Measurements from ENCODE around the gene EFNB2. TPM values are rescaled to one million over a fixed set of nuclear protein-coding genes. Genes with fewer than 3 reads are reported as not detected.

Gene EFNB2
- total RNA-seq, 2 donors from 2014 or later: 27.2 to 45.2 TPM

- ATAC-seq (ENCODE audit: insufficient number of reproducible peaks, low FRiP score, low read depth): no peak
- DNase-seq (ENCODE audit: low spot score): no peak
- Histone ChIP-seq H3K36me3 (no peaks in the 10 kb centered on the region), H3K9me3 (no peaks in the 10 kb centered on the region), H3K27ac (peak overlapping the region; percentile 92 to 94), H3K4me3 (no peak overlapping the region), H3K27me3 (replicated peaks; ENCODE audit: insufficient read depth) (no peaks in the 10 kb centered on the region), H3K4me1 (ENCODE audit: control insufficient read depth in 1 of 2, low read depth in 2 of 2) (peaks cover 4 to 49% of the 10 kb centered on the region in 2 donors)
- TF ChIP-seq, protein P1, sequence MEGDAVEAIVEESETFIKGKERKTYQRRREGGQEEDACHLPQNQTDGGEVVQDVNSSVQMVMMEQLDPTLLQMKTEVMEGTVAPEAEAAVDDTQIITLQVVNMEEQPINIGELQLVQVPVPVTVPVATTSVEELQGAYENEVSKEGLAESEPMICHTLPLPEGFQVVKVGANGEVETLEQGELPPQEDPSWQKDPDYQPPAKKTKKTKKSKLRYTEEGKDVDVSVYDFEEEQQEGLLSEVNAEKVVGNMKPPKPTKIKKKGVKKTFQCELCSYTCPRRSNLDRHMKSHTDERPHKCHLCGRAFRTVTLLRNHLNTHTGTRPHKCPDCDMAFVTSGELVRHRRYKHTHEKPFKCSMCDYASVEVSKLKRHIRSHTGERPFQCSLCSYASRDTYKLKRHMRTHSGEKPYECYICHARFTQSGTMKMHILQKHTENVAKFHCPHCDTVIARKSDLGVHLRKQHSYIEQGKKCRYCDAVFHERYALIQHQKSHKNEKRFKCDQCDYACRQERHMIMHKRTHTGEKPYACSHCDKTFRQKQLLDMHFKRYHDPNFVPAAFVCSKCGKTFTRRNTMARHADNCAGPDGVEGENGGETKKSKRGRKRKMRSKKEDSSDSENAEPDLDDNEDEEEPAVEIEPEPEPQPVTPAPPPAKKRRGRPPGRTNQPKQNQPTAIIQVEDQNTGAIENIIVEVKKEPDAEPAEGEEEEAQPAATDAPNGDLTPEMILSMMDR (IDR thresholded peaks at IDR 0.05): no peak
Measured at GRCh38 chr13:106486287-106486686, 49.2 kb downstream of the EFNB2 start.

DNA sequence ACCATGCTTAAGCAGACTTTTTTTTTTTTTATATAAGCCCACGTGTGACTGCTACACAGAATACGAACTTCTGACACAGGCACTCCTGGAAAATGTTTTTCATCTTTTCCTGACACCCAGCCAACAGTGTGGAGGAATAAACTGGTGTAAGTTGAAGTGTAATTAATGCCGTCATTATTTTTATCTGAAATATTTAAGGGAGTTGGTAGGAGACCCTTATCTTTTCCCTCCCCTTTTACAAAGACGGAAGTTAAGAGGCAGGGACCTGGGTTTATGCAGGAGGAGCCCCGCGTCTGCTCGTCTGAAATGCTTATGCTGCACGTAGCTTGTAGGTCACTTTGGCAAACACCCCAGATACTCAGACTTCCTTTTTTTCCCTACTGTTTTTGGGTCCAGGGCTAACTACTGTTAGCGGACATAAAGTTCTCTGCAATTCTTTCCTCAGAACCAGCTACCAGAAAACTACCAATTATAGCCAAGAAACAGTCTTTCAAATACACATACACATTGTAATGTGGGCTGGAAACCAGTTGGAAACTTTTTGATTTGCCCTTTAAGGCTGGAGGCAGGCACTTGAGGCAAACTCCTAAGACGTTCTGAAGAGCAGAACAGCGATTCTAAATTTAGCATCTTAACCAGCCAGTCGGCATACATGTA lies 50.8 kb downstream of the EFNB2 start:
- Histone ChIP-seq H3K9me3 (no peaks in the 10 kb centered on the region), H3K27ac (peak overlapping the region; percentile 92 to 94), H3K4me1 (ENCODE audit: control insufficient read depth in 1 of 2, low read depth in 2 of 2) (peaks cover 10 to 60% of the 10 kb centered on the region in 2 donors), H3K4me3 (peak overlapping the region; percentile 62), H3K36me3 (no peaks in the 10 kb centered on the region), H3K27me3 (replicated peaks; ENCODE audit: insufficient read depth) (no peaks in the 10 kb centered on the region)
- ATAC-seq (ENCODE audit: insufficient number of reproducible peaks, low FRiP score, low read depth) (peak; percentile 73), DNase-seq (ENCODE audit: low spot score) (no peak)
- TF ChIP-seq, protein P1 (IDR thresholded peaks at IDR 0.05): peak; percentile 18

GRCh38 chr13:106484084-106484483 lies 51.4 kb downstream of the EFNB2 start:
- Histone ChIP-seq H3K27ac (peak overlapping the region; percentile 92 to 94), H3K27me3 (replicated peaks; ENCODE audit: insufficient read depth) (no peaks in the 10 kb centered on the region), H3K9me3 (no peaks in the 10 kb centered on the region), H3K4me1 (ENCODE audit: control insufficient read depth in 1 of 2, low read depth in 2 of 2) (peaks cover 10 to 60% of the 10 kb centered on the region in 2 donors), H3K36me3 (no peaks in the 10 kb centered on the region), H3K4me3 (peak overlapping the region; percentile 62)
- no peak for ATAC-seq (ENCODE audit: insufficient number of reproducible peaks, low FRiP score, low read depth)
- no peak for DNase-seq (ENCODE audit: low spot score)
- TF ChIP-seq, protein P1 (IDR thresholded peaks at IDR 0.05): no peak

DNA sequence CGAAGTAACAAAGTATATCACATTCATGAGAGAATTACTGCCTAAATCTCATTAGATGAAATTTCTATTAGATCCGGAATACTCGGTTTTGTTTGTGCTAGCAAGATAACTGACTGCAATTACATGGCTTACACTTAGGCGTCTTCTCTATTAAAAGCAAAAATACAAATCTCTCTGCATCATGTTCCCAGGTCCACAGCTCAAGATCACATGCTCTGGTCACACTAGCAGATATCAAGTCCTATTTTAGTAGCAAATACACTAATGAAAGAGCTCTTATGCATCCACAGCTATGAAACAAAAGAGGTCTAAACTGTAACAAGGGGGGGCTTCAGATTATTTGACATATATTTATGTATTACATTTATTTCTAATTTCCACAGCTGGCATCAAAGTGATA lies 53.5 kb downstream of the EFNB2 start:
- Histone ChIP-seq H3K4me1 (ENCODE audit: control insufficient read depth in 1 of 2, low read depth in 2 of 2) (peaks cover 10 to 59% of the 10 kb centered on the region in 2 donors), H3K27me3 (replicated peaks; ENCODE audit: insufficient read depth) (no peaks in the 10 kb centered on the region), H3K27ac (peak overlapping the region in 1 of 2 donors; percentile 50), H3K9me3 (no peaks in the 10 kb centered on the region), H3K36me3 (no peaks in the 10 kb centered on the region), H3K4me3 (no peak overlapping the region)
- TF ChIP-seq, protein P1 (IDR thresholded peaks at IDR 0.05): no peak
- ATAC-seq (ENCODE audit: insufficient number of reproducible peaks, low FRiP score, low read depth) (no peak), DNase-seq (ENCODE audit: low spot score) (no peak)

DNA sequence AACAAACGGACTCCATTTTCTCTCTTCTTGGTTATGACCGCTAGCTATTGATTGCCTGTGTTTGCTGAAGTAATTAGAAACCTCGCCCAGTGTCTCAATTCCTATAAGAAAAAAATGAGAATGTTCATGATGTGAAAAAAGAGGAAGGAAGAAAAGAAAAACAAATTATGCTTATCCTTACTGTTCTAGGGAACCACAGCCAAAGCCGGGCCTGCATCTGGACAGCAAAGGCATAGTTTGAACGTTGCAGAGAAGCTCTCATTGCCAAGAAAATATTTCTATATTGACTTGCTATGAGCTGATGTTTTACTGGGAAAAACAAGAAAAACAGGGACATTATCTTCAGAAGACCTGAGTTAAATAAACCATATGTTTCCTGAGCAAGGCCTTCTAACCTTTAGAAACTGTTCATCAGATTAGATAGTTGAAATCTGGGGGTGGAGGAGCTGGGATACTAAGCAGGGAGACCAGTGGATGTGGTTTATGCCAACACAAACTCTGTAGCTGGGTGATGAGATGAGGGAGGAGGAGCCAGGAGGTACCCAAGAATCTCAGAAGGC lies 55.0 kb downstream of the EFNB2 start:
- peak overlapping the region; percentile 38 to 50 for H3K27ac ChIP-seq
- peaks cover 10 to 60% of the 10 kb centered on the region in 2 donors for H3K4me1 ChIP-seq (ENCODE audit: control insufficient read depth in 1 of 2, low read depth in 2 of 2)
- H3K9me3 ChIP-seq: no peaks in the 10 kb centered on the region
- DNase-seq (ENCODE audit: low spot score): no peak
- no peak overlapping the region for H3K4me3 ChIP-seq
- ATAC-seq (ENCODE audit: insufficient number of reproducible peaks, low FRiP score, low read depth): no peak
- no peaks in the 10 kb centered on the region for H3K36me3 ChIP-seq
- TF ChIP-seq, protein P1 (IDR thresholded peaks at IDR 0.05): no peak
- H3K27me3 ChIP-seq (replicated peaks; ENCODE audit: insufficient read depth): no peaks in the 10 kb centered on the region

Data from thoracic aorta (tissue), 2 donors.